Trophoblast cell (in vitro differentiated cells and primary cell): ENCODE measurements around the gene RPRD2.

ENCODE experiments used
- DNase-seq, 2 donors: peaks; one replicate each; pipeline ENCODE4 v3.0.0-alpha.2; 2016
- H2AFZ ChIP-seq: 2 replicates; pipeline ENCODE4 v1.6.1; 2013; ENCODE audit warnings: low read length, moderate library complexity, mild to moderate bottlenecking; ENCODE audit not compliant: insufficient read depth, poor library complexity
- H2AK5ac ChIP-seq: 2 replicates; pipeline ENCODE4 v1.6.1; 2013; ENCODE audit warnings: mild to moderate bottlenecking, low read length
- H2BK120ac ChIP-seq: 2 replicates; pipeline ENCODE4 v1.6.1; 2013; ENCODE audit warnings: low read length, mild to moderate bottlenecking, moderate library complexity; ENCODE audit not compliant: insufficient read depth, poor library complexity
- H2BK12ac ChIP-seq: 2 replicates; pipeline ENCODE4 v1.6.1; 2013; ENCODE audit warnings: mild to moderate bottlenecking, low read length, moderate library complexity
- H2BK5ac ChIP-seq: 2 replicates; pipeline ENCODE4 v1.6.1; 2013; ENCODE audit warnings: low read length, low read depth, moderate library complexity, mild to moderate bottlenecking; ENCODE audit not compliant: poor library complexity
- H3K14ac ChIP-seq: 2 replicates; pipeline ENCODE4 v1.6.1; 2013; ENCODE audit warnings: mild to moderate bottlenecking, low read length
- H3K18ac ChIP-seq: 2 replicates; pipeline ENCODE4 v1.6.1; 2013; ENCODE audit warnings: mild to moderate bottlenecking, low read length
- H3K23ac ChIP-seq: 2 replicates; pipeline ENCODE4 v1.6.1; 2013; ENCODE audit warnings: low read length
- H3K27ac ChIP-seq: 2 replicates; pipeline ENCODE4 v1.5.1; 2013; ENCODE audit warnings: low read depth, mild to moderate bottlenecking, inconsistent platforms, low read length, moderate library complexity
- H3K27me3 ChIP-seq: 2 replicates; pipeline ENCODE4 v1.6.1; 2013; ENCODE audit warnings: inconsistent platforms, mild to moderate bottlenecking, low read length, moderate library complexity; ENCODE audit not compliant: insufficient read depth
- H3K36me3 ChIP-seq, 2 experiments: 1 replicate in 1 of 2; 2 replicates in 1 of 2; pipeline ENCODE4 v1.6.1; 2013; ENCODE audit warnings: low read length in 2 of 2, mild to moderate bottlenecking in 2 of 2, moderate library complexity in 1 of 2; ENCODE audit not compliant: insufficient read depth in 2 of 2, control insufficient read depth in 1 of 2
- H3K4ac ChIP-seq: 2 replicates; pipeline ENCODE4 v1.6.1; 2013; ENCODE audit warnings: low read depth, mild to moderate bottlenecking, low read length, moderate library complexity
- H3K4me1 ChIP-seq, 2 experiments: 1 replicate in 1 of 2; 2 replicates in 1 of 2; pipeline ENCODE4 v1.6.1; 2013; ENCODE audit warnings: low read length in 2 of 2, mild to moderate bottlenecking in 2 of 2, moderate library complexity in 1 of 2; ENCODE audit not compliant: insufficient read depth in 2 of 2, control insufficient read depth in 1 of 2
- H3K4me2 ChIP-seq: 2 replicates; pipeline ENCODE4 v1.6.1; 2013; ENCODE audit warnings: inconsistent platforms, mild to moderate bottlenecking, low read length, moderate library complexity
- H3K4me3 ChIP-seq: 2 replicates; pipeline ENCODE4 v1.5.1; 2013; ENCODE audit warnings: mild to moderate bottlenecking, low read depth, low read length, inconsistent platforms
- H3K79me1 ChIP-seq: one replicate; pipeline ENCODE4 v1.6.1; 2013; ENCODE audit warnings: low read length
- H3K79me2 ChIP-seq: 2 replicates; pipeline ENCODE4 v1.6.1; 2013; ENCODE audit warnings: low read length, mild to moderate bottlenecking; ENCODE audit not compliant: control insufficient read depth, insufficient read depth, poor library complexity
- H3K9ac ChIP-seq: 2 replicates; pipeline ENCODE4 v1.6.1; 2013; ENCODE audit warnings: mild to moderate bottlenecking, low read length
- H3K9me3 ChIP-seq: 2 replicates; pipeline ENCODE4 v1.6.1; 2013; ENCODE audit warnings: low read depth, mild to moderate bottlenecking, control low read depth, inconsistent platforms, low read length; ENCODE audit not compliant: insufficient read depth
- H4K12ac ChIP-seq: 2 replicates; pipeline ENCODE4 v1.6.1; 2013; ENCODE audit warnings: low read depth, mild to moderate bottlenecking, low read length, moderate library complexity
- H4K8ac ChIP-seq: 2 replicates; pipeline ENCODE4 v1.6.1; 2013; ENCODE audit warnings: low read depth, mild to moderate bottlenecking, low read length, moderate library complexity
- H4K91ac ChIP-seq: one replicate; pipeline ENCODE4 v1.6.1; 2013; ENCODE audit warnings: low read depth, mild to moderate bottlenecking, low read length, moderate library complexity
- WGBS: extraction: QIAGEN DNeasy Blood & Tissue Kit; methylation state at CpG from one replicate; pipeline ENCODE4 v1.1.7; 2013; ENCODE audit warnings: missing lambda C conversion rate; ENCODE audit not compliant: insufficient read length, insufficient coverage; ENCODE audit errors: extremely low coverage; 5-methylcytosine and 5-hydroxymethylcytosine counted together

Gene RPRD2

DNA sequence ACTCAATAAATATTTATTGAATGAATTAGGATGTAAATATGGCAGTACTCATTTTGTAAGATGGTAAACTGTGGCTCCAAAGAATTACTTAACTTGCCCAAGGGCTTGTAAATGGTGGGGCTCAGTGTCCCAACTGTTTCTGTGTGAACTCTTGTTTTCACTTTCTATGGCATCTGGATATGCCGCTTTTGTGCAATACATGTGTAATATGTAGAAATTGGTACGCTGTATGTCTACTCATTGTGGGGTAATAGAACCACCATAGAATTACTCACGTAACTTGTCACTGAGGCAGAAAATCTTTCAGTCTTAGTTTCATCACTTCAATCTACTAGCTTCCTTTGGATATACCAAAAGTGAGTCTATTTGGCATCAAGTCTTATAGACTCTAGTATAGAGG is 41.6 kb upstream of the RPRD2 start:
- peaks cover 7% of the 10 kb centered on the region for H3K79me2 ChIP-seq
- H3K4me2 ChIP-seq = peak overlapping the region; percentile 80
- no peak overlapping the region for H4K12ac ChIP-seq
- no peak overlapping the region for H3K27ac ChIP-seq
- no peak overlapping the region for H2AFZ ChIP-seq
- no peak overlapping the region for H2BK5ac ChIP-seq
- H3K4me1 ChIP-seq = peaks cover 0 to 5% of the 10 kb centered on the region in 2 experiments
- no peak overlapping the region for H3K14ac ChIP-seq
- no CpG with 5 or more reads among the region's 3 CpGs for WGBS
- H2BK12ac ChIP-seq = no peak overlapping the region
- no peak overlapping the region for H3K18ac ChIP-seq
- H2AK5ac ChIP-seq = no peak overlapping the region
- peaks cover 7 to 11% of the 10 kb centered on the region in 2 experiments for H3K36me3 ChIP-seq
- no peak overlapping the region for H4K91ac ChIP-seq
- H3K4ac ChIP-seq = peak overlapping the region; percentile 89
- DNase-seq = peak; percentile 75 to 95
- no peak overlapping the region for H4K8ac ChIP-seq
- no peaks in the 10 kb centered on the region for H3K27me3 ChIP-seq
- no peak overlapping the region for H3K23ac ChIP-seq
- peaks cover 4% of the 10 kb centered on the region for H3K79me1 ChIP-seq
- no peak overlapping the region for H3K9ac ChIP-seq
- no peak overlapping the region for H2BK120ac ChIP-seq
- H3K4me3 ChIP-seq = no peak overlapping the region
- H3K9me3 ChIP-seq = no peaks in the 10 kb centered on the region

DNA sequence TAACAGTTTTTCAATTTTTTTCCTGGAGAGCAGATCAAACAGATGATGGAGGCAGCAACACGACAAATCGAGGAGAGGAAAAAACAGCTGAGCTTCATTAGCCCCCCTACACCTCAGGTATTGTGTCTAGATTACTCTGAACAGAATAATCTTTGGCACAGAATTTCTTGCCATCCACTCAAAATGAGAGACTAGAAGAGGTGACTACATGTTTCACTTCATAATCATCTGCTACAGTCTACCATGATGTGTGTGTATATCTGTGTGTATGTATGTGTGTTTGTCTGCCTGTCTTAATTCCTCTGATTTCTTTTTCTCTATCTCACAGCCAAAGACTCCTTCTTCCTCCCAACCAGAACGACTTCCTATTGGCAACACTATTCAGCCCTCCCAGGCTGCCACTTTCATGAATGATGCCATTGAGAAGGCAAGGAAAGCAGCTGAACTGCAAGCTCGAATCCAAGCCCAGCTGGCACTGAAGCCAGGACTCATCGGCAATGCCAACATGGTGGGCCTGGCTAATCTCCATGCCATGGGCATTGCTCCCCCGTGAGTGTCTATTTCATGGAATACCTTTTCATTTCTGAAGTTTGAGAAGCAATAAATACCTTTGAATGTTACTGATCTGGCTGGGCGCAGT is 31.2 kb upstream of the RPRD2 start:
- no peaks in the 10 kb centered on the region for H3K27me3 ChIP-seq
- no peak overlapping the region for H3K4ac ChIP-seq
- no peak overlapping the region for H3K9ac ChIP-seq
- H3K79me1 ChIP-seq = no peaks in the 10 kb centered on the region
- no peak overlapping the region for H3K23ac ChIP-seq
- no peak for DNase-seq
- no peak overlapping the region for H2BK120ac ChIP-seq
- no peaks in the 10 kb centered on the region for H3K9me3 ChIP-seq
- no peak overlapping the region for H3K18ac ChIP-seq
- no peak overlapping the region for H2AFZ ChIP-seq
- H4K8ac ChIP-seq = no peak overlapping the region
- H3K27ac ChIP-seq = no peak overlapping the region
- H4K91ac ChIP-seq = no peak overlapping the region
- H2BK12ac ChIP-seq = no peak overlapping the region
- no peak overlapping the region for H3K14ac ChIP-seq
- no peak overlapping the region for H2AK5ac ChIP-seq
- H3K79me2 ChIP-seq = no peaks in the 10 kb centered on the region
- H2BK5ac ChIP-seq = no peak overlapping the region
- no peak overlapping the region for H3K4me3 ChIP-seq
- H3K4me1 ChIP-seq = no peaks in the 10 kb centered on the region
- H3K36me3 ChIP-seq = peaks cover 66 to 69% of the 10 kb centered on the region in 2 experiments
- no peak overlapping the region for H3K4me2 ChIP-seq
- H4K12ac ChIP-seq = no peak overlapping the region
- no CpG with 5 or more reads among the region's 7 CpGs for WGBS

DNA sequence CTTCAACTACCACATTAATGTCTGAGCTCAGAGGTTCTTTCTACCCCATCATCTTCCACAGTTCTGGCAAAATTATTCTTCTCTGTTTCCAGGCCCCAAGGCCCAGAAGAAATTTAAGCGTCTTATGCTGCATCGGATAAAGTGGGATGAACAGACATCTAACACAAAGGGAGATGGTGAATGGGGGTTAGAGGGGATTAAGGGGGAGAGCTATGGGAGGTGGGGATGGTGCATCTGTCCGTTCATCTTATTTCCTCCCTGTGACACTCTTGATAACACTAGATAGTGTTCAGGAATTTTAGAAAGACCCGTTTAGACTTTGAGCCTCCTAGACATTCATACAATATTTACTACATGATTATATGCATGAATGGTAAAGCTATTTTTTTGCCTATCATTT is 17.6 kb upstream of the RPRD2 start:
- Histone ChIP-seq H2AFZ (no peak overlapping the region), H3K27ac (no peak overlapping the region), H3K23ac (no peak overlapping the region), H2AK5ac (no peak overlapping the region), H3K27me3 (no peaks in the 10 kb centered on the region), H3K18ac (no peak overlapping the region), H2BK5ac (no peak overlapping the region), H3K14ac (no peak overlapping the region), H3K79me1 (no peaks in the 10 kb centered on the region), H3K9ac (no peak overlapping the region), H3K36me3 (peaks cover 38 to 47% of the 10 kb centered on the region in 2 experiments), H4K91ac (no peak overlapping the region), H2BK120ac (no peak overlapping the region), H2BK12ac (no peak overlapping the region), H3K9me3 (no peaks in the 10 kb centered on the region), H4K12ac (no peak overlapping the region), H3K4me3 (no peak overlapping the region), H3K79me2 (no peaks in the 10 kb centered on the region), H3K4me1 (no peaks in the 10 kb centered on the region), H3K4ac (no peak overlapping the region), H4K8ac (no peak overlapping the region), H3K4me2 (no peak overlapping the region)
- no CpG with 5 or more reads among the region's 4 CpGs for WGBS
- no peak for DNase-seq

DNA sequence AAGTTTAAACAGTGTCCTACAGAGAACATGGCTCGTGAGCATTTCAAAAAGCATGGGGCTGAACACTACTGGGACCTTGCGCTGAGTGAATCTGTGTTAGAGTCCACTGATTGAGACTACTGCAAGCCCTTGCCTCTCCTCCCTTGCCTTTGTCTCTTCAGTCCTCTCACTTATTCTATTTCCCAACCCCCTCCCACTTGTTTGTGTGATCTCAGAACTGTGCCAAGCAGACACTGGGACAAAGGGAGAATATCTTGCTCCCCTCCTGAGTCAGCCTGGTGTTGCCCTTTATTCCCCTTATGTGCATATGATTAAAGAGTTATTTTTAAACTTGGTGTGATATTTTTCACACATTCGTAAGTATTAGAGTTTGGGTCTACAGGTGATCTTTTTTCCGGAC is 11.1 kb upstream of the RPRD2 start:
- H2BK12ac ChIP-seq = no peak overlapping the region
- no peak for DNase-seq
- no peak overlapping the region for H3K4me2 ChIP-seq
- no CpG with 5 or more reads among the region's 4 CpGs for WGBS
- H3K9ac ChIP-seq = no peak overlapping the region
- no peaks in the 10 kb centered on the region for H3K9me3 ChIP-seq
- H2AK5ac ChIP-seq = no peak overlapping the region
- H4K12ac ChIP-seq = no peak overlapping the region
- no peak overlapping the region for H4K8ac ChIP-seq
- no peak overlapping the region for H3K18ac ChIP-seq
- no peaks in the 10 kb centered on the region for H3K27me3 ChIP-seq
- no peak overlapping the region for H3K4me3 ChIP-seq
- no peak overlapping the region for H2BK120ac ChIP-seq
- H2AFZ ChIP-seq = no peak overlapping the region
- no peak overlapping the region for H3K4ac ChIP-seq
- H2BK5ac ChIP-seq = no peak overlapping the region
- no peak overlapping the region for H3K14ac ChIP-seq
- no peak overlapping the region for H4K91ac ChIP-seq
- no peaks in the 10 kb centered on the region for H3K79me2 ChIP-seq
- no peaks in the 10 kb centered on the region for H3K79me1 ChIP-seq
- H3K36me3 ChIP-seq = peaks cover 23 to 25% of the 10 kb centered on the region in 2 experiments
- H3K23ac ChIP-seq = no peak overlapping the region
- H3K27ac ChIP-seq = no peak overlapping the region
- no peaks in the 10 kb centered on the region for H3K4me1 ChIP-seq
